CD4-positive, alpha-beta T cell treated with Interleukin-6 for 4 hours (primary cell): Measurements from ENCODE around the gene TBC1D22A.

Source experiments
- DNase-seq: peaks from one replicate; pipeline ENCODE4 v3.0.0-alpha.2; 2020; ENCODE audit warnings: mixed read lengths

TBC1D22A gene

DNA sequence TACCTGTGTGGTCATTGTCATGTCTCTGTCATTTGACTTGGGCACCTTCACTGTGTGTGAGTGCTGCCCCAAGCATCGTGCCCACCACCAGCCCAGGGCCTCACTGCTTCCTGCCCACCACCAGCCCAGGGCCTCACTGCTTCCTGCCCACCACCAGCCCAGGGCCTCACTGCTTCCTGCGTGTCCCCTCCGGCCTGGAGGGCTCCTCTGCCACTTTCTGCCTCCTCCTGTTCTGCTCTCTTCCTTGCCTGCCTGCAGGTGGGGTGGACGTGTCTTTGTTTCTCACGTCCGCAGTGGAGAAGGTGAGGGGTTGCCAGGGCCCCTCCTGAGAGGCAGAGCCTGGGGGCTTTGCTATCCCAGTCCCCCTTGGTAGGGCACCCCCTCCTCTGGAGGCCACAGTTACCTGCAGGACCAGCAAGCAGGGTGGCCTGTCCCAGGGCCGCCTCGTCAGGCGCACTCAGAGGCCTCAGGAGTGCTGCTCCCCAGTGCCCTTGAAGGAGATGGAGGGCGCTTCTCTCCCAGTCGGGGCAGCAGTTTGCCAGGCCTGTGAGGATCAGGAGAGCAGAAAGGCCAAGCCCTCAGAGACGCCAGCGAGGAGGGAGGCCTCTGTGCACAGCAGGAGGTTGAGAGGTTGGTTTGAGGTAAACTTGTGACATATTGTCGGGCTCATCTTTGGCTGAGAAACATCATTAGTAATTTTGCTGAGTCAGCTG lies 290.7 kb downstream of the TBC1D22A start:
- DNase-seq, result no peak

DNA sequence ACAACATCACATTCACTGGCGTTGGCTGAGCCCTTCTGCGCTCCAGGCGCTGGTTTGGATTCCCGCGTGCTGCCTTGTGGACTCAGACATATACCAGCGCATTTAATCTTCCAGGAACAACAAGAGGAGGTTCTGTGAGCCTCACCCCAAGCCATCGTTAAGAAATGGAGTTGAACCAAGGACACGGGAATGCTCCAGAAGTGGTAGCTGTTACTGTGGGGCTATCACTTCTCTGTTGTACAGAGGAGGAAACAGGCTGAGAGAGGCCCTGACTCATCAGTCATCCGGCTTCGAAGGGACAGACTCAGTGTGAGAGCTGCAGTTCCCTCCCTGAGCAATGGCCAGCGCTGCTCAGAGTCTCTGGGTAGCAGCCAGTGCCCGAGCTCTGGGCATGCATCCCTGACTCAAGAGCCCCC lies 291.3 kb downstream of the TBC1D22A start:
- DNase-seq, result no peak

DNA sequence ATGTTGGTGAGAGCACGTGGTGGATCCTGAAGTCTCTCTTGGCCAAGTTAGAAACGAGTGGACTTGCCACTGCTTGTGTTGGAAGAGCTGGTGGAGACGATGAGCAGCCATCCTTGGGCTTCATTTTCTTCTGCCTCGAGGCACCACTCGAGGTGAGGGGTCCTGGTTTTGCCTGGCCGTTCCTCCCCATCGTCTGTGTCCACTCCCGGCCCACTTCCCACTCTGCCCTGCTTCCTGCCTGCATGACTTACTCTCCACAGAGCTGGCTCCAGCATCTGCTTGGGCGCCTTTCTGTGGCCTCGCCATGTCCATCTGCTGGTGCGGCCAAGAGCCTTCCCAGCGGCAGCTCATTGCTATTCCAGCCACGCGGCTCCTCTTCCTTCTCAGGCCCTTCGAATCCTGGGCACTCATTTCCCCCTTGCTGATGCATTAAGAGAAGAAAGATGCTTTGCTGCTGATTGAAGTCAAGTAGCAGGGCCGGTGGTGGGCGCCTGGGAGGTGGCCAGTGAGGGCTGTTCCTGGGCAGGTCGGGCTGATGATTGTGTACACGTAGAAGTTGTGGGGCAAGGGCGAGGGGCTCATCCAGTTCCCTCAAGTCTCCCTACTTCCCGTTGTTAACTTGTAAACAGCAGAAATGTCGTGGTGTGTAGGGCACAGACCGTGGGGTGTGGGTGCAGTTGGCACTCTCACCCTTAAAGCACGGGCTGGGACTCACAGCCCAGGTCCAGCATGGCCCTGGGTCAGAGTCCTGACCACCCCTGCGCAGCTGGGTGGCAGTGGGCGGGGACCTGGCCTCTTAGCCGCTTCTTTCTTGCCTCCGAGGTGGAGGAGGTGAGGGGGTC lies 292.0 kb downstream of the TBC1D22A start:
- no peak for DNase-seq

DNA sequence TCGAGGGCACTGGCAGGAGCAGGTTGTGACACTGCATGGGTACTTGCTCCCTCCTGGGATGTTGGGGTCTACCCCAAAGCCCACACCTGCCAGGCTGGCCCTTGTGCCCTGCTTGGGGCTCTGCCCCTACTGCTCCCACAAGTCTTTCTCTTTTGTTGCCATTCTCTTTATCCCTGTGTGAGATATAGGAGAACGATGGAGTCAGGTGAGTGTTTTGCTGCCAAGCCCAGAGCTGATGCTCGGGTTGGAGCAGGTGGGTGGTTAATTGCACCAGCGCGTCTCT lies 292.6 kb downstream of the TBC1D22A start:
- DNase-seq, result no peak

DNA sequence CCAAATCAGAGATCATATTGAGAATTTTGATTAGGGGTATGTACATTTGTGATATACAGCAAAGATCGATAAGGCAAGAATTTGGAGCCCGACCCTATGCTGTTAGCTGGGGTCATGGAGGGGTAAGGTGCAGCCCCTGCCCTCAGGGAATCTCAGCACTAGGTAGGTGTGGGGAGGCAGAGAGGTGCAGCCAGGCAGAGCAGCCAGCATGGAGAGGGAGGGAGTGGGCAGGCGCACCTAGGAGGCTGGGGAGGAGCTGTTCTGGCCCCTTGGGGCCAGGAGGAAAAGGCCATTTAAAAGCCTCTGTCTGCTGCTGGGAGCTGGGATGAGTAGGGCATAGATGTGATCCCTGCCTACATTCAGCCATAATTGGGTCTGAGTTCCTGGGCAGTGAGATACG lies 293.0 kb downstream of the TBC1D22A start:
- DNase-seq, result no peak

DNA sequence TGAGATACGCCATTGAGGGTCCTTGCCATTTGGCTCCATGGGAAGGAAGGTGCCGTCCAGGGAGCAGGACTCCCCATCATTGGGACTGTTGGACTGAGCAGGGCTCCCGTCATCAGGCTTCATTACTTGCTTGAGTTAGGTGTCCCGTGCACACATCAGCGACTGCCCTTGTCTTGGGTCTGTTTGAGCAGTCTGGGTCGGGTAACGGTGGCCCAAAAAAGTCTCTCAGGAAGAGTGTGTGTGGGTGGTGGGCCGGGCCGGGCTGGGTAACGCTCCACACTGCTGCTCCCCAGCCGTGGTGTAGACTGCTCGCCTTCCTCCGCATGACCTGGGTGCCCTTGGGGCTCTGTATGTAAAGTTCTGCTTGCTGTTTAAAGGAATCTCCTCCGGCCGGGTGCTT lies 293.5 kb downstream of the TBC1D22A start:
- DNase-seq, result no peak

DNA sequence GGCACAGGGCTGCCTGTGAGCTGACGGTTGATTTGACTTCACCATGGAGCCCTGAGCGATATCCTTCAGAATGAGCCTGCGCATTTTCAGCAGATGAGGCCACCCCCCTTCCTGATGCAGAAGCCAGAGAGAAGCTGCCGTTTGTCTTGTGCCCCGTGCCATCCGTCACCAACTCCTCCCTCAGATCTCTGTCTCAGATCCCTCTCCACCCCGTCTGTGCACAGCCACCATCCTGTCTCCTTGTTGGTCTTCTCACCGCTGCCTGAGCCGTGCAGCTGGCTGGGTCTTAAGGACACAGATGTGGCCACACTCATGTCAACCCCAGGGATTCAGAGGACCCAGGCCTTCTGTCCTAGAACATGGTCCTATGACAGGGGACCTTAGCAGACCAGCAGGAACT lies 293.9 kb downstream of the TBC1D22A start:
- no peak for DNase-seq

DNA sequence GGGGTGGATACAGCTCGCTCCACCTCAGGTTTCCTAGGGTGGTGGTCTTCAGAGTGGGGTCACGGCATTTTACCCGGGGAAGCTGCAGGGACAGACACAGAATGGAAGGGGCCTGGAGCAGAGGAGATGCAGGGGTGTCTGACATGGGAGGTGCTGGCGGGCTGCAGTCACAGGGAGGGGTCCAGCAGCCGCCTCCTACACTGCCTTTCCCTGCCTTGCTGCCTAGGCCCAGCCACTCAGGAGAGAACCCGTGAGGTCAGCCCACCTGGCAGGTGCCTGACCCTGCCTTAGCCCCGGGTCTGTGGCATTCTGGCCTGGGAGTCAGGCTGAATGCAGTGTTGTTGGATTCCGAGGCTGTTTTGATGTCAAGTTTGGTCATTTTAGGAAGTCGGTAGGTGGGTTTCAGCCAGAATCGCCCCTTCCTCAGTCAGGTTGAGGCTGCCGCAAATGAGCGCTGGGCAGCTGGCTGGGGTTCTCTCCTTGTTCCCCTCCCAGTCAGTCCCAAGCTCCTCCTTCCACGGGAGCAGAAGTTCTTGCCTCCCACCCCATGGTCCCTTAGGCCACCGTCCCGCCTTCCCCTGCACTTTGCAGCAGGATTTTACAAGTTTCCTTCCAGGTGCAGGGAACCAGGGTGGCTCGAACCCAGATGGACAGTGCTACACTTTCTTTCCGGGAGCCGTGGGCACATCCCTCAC lies 294.5 kb downstream of the TBC1D22A start:
- no peak for DNase-seq

DNA sequence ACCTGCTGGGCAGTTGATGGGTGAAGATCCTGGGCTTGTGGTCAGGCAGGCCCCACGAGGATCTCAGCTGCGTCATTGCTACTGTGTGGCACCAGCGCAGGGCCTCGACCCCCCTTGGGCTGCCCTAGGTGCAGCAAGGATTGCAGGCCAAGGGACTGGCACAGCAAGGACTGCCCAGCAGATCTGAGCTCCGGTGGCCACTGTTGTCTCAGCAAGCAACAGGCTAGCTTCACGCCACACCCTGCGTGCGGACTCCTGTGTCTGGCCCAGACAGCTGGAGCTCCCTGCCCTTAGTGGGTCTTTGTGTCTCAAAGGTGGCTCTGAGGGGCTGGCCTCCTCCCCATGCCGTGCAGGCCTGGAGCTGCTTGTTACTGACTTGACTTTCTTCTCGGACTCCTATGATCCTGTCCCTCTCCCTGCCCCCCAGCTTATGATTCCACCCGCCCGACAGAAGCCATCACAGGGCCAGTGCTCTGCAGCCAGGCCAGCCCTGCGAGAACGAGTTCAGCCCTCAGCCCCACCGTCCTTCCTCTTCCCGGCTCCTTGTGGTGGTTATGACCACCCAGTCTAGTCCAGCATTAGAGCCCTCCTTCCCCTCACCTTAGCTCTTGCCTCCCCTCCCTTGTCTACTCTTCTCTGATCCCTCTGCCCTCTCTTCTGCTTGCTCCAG lies 295.6 kb downstream of the TBC1D22A start:
- no peak for DNase-seq

DNA sequence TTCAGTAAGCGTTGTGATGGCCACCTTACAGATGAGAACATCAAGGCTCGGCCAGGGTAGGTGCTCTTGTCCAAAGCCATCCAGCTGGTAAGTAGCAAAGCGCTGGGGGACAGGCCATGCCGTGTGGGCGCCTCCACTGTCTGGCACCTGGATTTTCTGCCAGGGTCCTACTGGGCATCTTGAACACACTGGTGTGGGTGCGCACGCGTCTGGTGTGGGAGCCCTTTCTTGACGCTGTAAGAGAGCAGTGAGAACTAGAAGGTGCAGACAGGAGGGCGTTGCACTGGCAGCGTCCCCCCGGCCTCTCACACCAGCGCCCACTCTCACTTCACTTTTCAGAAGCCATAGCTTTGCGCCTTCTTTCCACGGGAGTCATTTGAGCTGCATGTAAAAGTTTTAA lies 296.6 kb downstream of the TBC1D22A start:
- no peak for DNase-seq

DNA sequence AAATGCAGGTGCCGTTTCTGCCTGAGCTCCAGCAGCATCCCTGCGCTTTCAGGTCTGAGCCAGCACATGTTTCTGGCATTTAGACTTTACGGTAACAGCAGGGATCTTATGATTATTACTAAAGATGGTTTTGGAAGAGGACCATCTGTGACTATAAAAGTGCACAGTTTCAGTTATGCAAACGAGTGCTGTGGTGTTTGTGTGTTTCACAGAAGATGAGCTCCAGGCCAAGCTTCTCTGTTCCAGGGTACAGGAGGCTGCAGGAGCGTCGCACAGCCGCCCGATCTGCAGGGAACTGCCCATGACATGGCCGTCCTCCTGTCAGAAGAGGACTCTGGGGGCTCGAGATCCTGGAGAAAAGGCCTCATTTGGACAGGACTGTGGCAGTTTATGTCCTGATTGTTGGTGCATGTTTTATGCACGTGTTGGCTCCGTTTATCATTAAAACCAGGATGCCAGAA lies 297.3 kb downstream of the TBC1D22A start:
- DNase-seq, result no peak

DNA sequence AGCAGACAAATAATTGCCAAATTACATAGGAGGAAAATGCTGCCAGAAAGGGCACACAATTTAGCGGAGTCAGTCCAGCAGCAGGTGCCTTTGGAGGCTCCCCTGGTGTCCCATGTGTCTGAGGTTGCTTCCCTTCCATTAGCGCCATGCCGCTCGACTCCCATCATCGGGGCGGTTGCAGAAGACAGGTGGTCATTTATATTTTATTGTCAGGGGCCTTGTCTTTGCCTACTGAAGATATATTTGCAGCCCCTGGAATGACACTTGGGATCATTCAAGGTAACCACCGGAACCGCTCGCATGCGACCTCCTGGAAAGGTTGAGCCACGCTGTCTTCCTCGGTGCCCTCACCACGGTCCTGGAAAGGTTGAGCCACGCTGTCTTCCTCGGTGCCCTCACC lies 298.3 kb downstream of the TBC1D22A start:
- DNase-seq, result no peak

DNA sequence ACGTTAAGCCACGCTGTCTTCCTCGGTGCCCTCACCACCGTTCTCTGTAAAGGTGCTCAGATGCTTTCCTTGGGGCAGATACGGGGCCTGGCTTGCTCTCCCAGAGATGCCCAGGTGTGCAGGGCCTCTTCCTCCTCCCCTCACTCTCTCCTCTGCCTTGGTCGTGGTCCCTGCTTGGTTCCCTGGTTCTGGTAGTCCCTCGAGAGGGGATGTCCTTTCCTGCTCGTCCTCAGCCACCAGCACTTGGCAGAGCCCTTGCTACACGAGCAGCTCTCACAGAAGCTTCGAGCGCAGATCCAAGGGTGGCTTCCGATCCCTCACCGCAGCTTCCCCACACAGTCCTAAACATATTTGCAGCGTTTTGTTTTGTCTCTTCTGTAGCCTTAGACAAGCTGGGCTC lies 298.8 kb downstream of the TBC1D22A start:
- DNase-seq, result no peak

DNA sequence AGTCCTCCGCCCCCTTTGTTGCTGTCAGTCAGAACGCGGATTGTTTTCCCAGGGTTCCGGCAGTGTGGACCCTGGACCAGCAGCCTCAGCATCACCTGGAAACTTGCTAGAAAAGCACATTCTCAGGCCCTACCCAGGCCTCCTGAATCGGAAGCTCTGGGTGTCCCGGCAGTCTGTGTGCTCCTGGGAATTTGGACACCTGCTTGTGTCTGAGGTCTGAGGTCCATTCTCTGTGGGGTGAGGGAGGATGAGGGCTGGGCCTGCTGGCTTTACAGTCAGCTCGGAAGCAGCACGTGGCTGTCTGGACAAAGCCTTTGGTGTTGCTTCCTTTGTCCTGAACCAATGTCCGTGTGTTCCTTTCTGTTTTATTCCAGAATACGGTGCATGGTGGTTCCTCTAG lies 299.7 kb downstream of the TBC1D22A start:
- no peak for DNase-seq

DNA sequence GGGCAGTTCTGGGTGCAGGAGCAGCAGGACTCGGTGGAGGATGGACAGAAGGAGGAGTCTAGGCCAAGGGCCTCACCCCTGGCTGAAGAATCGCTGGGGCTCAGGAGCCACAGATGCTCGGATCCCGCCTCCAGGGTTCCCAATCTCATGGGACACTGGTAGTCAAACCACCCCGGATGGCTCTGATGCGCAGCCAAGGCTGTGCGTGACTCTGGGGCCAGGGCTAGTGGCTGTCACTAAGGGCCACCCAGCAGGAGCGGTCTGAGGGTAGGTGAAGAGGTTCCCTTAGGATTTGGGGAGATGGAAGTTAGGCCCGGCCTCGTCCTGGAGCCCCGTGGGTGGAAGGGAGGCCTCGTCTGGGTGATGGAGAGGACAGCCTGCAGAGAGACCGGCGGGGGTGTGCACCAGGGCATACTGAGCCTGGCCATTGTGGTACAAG lies 300.6 kb downstream of the TBC1D22A start:
- DNase-seq, result no peak

DNA sequence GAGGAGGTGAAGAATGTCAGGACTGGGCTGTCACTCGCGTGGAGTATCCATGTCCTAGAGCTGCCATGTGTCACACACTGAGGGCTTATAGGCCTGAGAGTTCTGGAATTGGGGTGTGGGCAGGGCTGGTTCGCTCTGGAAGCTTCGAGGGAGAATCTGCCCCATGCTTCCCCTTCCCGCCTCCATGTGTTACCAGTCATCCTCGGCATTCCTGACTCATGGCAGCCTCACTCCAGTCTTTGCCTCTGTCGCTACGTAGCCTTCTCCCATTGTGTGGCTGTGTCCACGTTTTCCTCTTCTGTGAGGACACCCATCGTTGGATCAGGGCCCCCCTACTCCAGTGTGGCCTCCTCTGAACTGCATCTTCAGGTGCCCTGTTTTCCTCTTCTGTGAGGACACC lies 301.2 kb downstream of the TBC1D22A start:
- no peak for DNase-seq

DNA sequence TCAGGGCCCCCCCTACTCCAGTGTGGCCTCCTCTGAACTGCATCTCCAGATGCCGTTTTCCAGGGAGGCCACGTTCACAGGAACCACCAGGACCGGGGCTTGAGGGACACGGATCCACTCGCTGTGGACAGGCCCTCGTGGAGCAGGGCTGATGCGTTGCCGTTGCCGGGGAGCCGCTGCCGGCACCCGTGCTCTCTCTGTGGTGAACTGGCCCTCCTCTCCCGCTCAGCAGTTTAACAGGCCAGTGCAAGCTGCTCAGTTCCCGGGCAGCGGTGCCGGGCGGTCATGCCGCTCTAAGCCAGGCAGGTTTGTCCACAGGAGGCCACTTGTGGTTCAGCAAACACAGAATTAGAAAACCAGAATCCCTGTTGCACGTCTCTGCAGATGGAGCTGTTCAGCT lies 301.6 kb downstream of the TBC1D22A start:
- no peak for DNase-seq

DNA sequence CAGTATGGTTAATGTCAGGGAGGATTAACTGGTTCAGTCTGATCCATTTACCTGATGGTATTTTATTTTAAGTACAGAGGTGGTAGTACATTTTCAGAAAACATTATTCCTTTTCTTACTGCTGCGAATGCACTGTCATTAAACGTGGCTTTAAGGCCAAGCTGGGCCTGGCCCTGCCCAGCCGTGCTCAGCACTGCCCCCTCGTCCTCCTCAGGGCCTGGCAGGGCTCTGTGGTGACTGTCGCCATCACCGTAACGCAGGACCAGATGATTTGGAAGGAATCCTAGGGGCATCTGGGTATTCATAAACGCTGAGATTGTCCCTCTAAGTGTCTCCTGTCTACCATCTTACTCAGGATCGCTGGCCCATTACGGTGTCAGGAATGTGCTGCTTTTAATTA lies 302.0 kb downstream of the TBC1D22A start:
- no peak for DNase-seq

DNA sequence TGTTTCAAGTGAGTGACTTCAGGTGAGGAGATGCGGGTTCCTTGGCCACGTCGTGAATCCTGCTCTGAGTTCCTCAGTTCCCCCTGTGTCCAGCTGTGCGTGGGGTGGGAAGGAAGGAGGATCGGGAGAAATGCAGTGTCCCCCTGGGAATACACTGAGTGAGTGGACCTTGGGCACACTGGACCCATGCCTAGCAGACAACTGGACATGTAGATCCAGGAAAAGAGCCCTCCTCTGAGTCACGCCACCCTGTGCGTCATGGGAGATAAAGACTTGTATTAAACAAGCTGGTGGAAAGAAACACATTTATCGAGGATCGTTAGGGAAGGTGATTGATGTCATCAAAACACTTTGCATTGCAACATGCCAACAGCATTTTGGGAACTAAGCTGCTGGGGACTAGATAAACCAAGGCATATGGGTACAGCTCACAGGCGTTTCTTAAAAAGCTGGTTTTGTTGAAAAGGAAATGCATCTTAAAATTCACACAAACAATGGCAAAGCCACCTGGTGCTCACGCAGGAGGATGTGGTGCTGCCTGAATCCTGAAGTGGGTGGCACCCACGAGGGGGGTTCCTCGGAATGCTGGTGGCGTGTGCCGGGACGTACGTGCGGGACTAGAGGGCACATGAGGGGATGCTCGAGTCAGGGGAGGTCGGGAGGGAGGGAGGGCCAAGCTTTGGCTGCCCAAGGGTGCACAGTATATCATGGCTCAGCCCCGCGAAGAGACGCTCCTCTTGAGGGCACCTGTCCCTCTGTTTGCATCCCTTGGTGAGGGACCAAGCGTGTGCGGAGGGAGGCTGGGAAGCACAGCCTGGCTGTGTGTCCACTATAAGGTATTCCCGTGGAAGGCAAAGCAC lies 303.5 kb downstream of the TBC1D22A start:
- no peak for DNase-seq

DNA sequence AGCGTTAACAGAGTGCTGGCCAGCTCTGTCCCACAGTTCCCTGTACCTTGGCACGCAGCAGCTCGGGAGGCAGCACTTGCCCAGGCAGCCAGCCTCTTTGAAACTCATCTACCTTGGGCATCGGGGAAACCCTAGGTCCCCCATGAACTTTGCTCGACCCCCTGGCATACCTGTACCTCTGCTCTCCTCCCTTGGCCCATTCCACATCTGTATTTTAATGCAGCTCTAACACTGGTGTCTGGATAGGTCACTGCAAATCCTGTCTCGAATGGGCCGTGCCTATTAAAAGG lies 304.1 kb downstream of the TBC1D22A start:
- no peak for DNase-seq

DNA sequence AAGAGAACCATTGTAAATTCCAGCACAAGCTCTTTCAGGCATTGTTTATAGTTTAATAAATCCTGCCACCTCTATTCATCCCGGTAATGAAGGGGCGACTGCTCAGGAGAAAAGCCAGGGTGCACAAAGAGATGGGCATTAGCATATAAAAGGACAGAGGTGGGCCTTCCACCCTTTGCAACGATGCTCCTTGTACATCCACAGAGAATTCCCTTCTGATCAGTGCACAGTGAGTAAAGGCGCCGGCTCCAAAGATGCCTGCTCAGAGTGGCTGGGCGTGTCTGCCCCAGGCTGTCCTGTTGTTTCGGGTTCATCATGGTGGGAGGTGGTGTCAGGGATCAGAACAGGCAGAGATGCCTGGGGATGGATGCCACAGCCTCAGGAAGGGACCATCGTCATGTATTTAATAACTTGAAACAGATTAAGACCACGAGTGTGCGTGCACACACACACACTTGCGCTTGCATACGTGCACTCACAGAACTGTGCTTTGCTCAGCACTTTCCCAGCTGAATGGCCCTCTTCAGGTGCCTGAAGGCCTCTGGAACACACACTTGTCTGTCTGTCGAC lies 305.0 kb downstream of the TBC1D22A start:
- no peak for DNase-seq

DNA sequence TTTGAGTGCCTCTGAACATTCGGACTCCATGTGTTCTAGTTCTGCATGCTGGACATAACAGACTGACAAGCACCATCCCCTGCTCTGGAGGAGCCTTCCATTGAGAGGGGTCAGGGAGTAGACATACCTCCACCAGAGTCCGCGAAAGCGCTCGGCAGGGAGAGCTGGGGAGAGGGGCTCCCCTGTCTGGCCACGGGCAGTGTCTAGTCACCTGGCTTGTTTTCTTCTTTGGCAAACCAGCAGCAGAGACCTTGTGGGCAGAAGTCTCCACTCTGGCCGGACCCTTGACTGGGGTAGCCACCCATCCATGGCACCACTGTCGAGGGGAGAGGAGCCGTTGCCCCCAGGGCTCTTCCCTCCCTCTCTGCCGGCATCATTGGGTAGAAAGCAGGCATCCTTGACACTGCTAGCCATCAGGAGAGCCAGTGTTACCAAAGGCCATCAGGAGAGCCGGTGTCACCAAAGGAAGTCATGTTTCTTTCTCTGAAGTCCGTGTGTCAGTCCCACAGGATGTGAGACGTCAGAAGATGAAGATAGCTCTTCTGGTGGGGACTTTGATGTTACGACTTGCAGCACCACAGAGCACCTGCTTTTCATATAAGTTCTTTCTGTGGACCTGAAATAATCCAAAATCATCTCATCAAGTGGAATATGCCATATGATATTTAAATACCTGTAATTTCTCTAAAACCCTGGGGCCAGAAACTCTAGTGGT lies 305.6 kb downstream of the TBC1D22A start:
- no peak for DNase-seq
